HUES6 (cell line): Measurements from ENCODE around the gene MYCN.
"Not testable (repeated sequence)": the region's sequence is repeated elsewhere in the genome, so short reads cannot be mapped to it uniquely, and the experiment has no call there.

ENCODE experiments used
- H3K27ac ChIP-seq: 2 replicates; pipeline ENCODE4 v1.7.0; 2013; ENCODE audit warnings: low read depth, mild to moderate bottlenecking, low read length, inconsistent platforms
- H3K27me3 ChIP-seq: 2 replicates; pipeline ENCODE4 v1.6.1; 2013; ENCODE audit warnings: low read length; ENCODE audit not compliant: control insufficient read depth, insufficient read depth
- H3K36me3 ChIP-seq: 2 replicates; pipeline ENCODE4 v1.6.1; 2013; ENCODE audit warnings: low read length; ENCODE audit not compliant: control insufficient read depth, insufficient read depth
- H3K4me1 ChIP-seq: 2 replicates; pipeline ENCODE4 v1.6.1; 2013; ENCODE audit warnings: low read length; ENCODE audit not compliant: control insufficient read depth, insufficient read depth
- H3K4me3 ChIP-seq: 2 replicates; pipeline ENCODE4 v1.5.1; 2013; ENCODE audit warnings: low read depth, low read length
- H3K9ac ChIP-seq: one replicate; pipeline ENCODE4 v1.6.1; 2013; ENCODE audit warnings: mild to moderate bottlenecking, low read length
- H3K9me3 ChIP-seq: 2 replicates; pipeline ENCODE4 v1.6.1; 2013; ENCODE audit warnings: low read depth, low read length; ENCODE audit not compliant: control insufficient read depth, insufficient read depth

Gene MYCN

DNA sequence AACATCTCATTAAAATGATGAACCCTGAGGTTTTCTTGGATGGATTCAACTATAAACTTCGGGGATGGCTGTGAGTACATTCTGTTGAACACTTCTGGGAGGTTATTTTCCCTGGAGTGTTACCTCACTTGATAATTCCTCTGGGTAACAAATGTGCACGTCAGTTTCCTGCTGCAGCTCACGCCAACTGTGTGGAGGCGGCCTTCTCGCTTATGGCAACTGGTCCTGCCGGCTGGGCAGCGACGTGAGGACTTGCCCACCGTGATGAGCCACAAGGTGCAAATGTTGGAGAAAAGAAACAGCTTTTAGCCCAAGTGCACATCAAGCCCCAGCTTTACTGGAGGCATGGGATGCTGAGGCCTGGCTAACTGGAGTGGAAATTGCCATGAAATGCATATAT is 15.9 kb downstream of the MYCN start:
- Histone ChIP-seq H3K36me3 (no peaks in the 10 kb centered on the region), H3K9me3 (no peaks in the 10 kb centered on the region), H3K27me3 (no peaks in the 10 kb centered on the region), H3K4me3 (no peak overlapping the region), H3K9ac (no peak overlapping the region), H3K4me1 (peaks cover 31% of the 10 kb centered on the region), H3K27ac (no peak overlapping the region)

DNA sequence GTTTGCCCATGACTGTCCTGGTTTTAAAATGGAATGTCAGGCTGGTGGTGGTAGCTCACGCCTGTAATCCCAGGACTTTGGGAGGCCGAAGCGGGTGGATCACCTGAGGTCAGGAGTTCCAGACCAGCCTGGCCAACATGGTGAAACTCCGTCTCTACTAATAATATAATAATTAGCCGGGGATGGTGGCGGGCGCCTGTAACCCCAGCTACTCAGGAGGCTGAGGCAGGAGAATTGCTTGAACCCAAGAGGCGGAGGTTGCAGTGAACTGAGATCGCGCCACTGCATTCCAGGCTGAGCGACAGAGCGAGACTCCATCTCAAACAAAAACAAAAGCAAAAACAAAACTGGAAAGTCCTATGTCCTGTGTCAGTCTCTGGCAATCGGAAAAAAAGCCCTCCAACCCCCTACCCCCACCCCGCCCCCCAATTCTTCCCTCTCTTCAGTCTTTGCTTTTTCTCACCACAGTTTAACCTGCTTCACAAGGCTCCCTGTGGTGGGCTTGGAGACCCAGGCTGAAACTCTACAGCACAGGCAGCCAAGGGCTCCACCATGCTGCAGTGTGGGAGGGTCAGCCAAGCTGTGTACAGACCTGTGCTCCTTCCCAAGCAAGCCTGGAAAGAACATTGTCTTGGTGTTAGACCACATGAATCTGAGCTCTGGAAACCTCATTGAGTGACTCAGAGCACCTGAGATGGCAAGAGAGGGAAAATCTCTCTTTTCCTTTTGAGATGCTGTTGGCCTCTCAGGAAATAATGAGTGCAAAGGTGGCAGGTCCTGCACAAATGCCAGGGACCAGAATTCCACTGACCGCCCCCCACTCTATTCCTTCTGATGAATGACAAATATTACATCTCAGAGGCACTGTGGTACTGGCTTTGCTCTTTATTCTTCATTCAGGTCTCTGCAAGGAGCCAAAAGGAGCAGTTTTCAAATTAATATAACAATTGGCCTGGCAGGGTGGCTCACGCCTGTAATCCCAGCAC is 16.7 kb downstream of the MYCN start:
- Histone ChIP-seq H3K36me3 (no peaks in the 10 kb centered on the region), H3K27me3 (no peaks in the 10 kb centered on the region), H3K4me1 (peaks cover 31% of the 10 kb centered on the region), H3K9ac (no peak overlapping the region), H3K9me3 (no peaks in the 10 kb centered on the region), H3K27ac (peak overlapping the region; percentile 78), H3K4me3 (no peak overlapping the region)

- peak overlapping the region; percentile 78 for H3K27ac ChIP-seq
- H3K36me3 ChIP-seq = no peaks in the 10 kb centered on the region
- H3K27me3 ChIP-seq = no peaks in the 10 kb centered on the region
- H3K9me3 ChIP-seq = no peaks in the 10 kb centered on the region
- H3K4me3 ChIP-seq = no peak overlapping the region
- H3K9ac ChIP-seq = peak overlapping the region; percentile 35
- H3K4me1 ChIP-seq = peaks cover 31% of the 10 kb centered on the region
These were observed 17.7 kb downstream of the MYCN start for GRCh38 chr2:15957881-15958713.

DNA sequence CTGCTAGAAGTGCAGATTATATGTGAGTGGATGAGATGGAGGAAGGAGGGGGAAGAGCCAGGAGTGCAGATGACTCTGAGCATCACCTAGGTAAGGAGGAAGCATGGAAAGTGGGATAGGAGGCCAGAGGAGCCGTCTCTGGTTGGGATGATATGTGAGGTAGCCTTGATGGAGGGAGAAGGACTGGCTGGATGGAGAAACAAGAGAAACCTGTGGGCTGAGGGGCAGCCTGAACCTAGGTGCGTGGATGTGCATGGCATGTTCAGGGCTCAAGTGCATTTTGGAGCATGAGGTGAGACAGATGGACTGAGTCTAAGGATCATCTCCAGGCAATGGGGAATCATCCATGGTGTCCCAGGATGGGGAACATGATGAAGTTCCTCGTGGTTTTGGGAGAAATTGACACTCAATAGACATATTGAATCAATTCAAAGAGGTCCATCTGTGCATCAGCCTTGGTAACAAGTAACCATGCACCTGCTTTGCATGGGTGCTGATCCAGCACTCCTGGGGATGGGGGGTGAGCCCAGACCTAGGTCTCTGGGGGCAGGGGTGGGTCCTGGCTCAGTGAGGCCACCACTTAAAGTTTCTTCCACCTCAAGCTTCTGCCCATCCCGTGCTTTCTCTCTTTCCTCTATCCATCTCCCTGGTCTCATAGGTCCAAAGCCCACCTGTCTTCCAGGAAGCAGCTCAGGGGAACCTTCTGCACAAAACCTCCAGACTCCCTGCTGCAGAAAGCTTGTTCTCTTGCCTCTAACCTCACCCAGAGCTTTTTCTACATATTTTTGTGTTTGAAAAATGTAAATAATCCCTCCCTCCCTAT is 19.2 kb downstream of the MYCN start:
- no peak overlapping the region for H3K9ac ChIP-seq
- no peak overlapping the region for H3K4me3 ChIP-seq
- H3K36me3 ChIP-seq = no peaks in the 10 kb centered on the region
- peaks cover 25% of the 10 kb centered on the region for H3K4me1 ChIP-seq
- no peaks in the 10 kb centered on the region for H3K27me3 ChIP-seq
- H3K9me3 ChIP-seq = no peaks in the 10 kb centered on the region
- H3K27ac ChIP-seq = no peak overlapping the region

- H3K27me3 ChIP-seq, H3K9me3 ChIP-seq, H3K27ac ChIP-seq, H3K36me3 ChIP-seq, H3K4me3 ChIP-seq, H3K9ac ChIP-seq: not testable (repeated sequence)
- H3K4me1 ChIP-seq = peaks cover 25% of the 10 kb centered on the region
These were observed 19.8 kb downstream of the MYCN start for GRCh38 chr2:15960154-15960520.

DNA sequence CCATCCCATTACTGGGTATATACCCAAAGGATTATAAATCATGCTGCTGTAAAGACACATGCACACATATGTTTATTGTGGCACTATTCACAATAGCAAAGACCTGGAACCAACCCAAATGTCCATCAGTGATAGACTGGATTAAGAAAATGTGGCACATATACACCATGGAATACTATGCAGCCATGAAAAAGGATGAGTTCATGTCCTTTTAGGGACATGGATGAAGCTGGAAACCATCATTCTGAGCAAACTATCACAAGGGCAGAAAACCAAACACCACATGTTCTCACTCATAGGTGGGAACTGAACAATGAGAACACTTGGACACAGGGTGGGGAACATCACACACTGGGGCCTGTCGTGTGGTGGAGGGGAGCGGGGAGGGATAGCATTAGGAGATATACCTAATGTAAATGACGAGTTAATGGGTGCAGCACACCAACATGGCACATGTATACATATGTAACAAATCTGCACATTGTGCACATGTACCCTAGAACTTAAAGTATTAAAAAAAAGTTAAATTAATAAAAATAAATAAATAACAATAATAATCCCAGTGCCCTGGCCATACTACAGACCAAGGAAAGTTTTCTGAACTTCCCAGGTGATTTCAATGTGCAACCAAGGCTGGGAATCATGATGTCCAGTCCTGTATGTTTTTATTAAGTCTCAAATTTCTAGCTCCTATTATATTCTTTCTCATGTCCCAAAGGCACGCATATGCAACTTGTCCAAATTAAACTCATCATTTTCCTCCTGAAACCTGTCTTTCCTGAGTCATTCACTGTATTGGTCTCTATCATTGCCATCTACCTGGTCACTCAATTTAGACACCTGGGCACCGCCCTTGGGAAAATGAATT is 23.0 kb downstream of the MYCN start:
- H3K36me3 ChIP-seq, H3K4me3 ChIP-seq, H3K9ac ChIP-seq, H3K27me3 ChIP-seq, H3K27ac ChIP-seq, H3K9me3 ChIP-seq: not testable (repeated sequence)
- H3K4me1 ChIP-seq = peaks cover 23% of the 10 kb centered on the region

DNA sequence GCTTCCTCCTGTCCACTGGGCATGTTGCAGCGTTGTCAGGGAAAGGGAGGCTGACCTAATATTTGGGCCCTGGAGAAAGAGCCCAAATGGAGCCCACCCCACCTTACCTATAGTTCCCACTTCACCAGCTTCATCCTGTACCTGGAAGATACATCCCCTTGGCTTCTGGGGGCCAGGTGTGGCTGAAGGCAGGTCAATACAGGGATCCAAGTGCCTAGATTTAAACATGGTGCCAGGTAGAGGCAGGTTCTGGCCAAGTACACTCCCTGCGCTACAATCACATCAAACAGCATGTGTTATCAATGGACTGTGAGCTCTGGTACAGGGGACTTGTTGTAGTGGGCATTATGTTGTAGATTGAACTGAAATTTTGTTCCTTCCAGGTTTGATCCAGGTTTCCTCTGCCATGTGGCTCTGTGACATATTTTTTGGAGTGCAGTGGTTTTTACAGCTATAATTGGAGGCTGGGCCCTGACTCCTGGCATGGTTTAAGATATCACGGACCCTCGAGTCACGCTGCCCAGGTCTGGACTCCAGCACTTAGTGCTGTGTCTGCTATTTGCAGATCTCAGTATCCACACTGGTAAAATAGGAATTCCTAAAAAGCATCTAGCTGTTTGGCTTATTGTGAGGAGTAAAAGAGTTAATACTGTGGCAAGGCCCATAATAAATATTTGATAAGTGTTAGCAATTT is 23.8 kb downstream of the MYCN start:
- no peaks in the 10 kb centered on the region for H3K36me3 ChIP-seq
- H3K27ac ChIP-seq = no peak overlapping the region
- no peaks in the 10 kb centered on the region for H3K27me3 ChIP-seq
- no peak overlapping the region for H3K9ac ChIP-seq
- H3K9me3 ChIP-seq = no peaks in the 10 kb centered on the region
- peaks cover 18% of the 10 kb centered on the region for H3K4me1 ChIP-seq
- H3K4me3 ChIP-seq = no peak overlapping the region

DNA sequence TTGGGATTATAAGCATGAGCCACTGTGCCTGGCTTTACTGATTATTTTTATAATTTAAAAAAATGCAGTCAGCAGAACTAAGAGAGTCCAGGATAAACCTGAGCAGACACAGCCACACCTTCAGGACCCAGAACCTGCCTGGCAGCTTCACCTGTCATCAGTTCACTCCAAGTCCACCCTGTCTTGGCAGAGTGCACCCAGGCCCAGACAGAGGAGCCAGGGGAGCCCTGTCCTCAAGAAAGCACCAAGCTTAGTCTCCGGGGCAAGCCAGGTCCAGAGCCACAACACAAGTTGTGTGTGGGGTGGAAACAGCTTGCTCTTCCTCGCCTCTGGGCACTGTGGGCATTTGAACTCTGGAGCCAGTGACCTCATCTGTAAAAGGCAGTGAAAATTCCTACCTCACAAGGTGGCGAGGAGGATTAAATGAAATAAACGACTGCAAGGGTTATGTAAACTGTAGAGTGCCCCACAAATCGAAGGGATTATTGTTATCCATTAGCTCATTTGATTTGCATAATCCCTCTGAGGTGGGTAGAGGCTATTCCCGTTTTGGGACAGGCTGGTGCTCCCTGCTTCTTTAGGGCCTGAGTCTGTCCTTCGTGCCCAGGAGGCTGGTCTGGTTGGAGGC is 24.7 kb downstream of the MYCN start:
- Histone ChIP-seq H3K4me3 (no peak overlapping the region), H3K4me1 (peaks cover 14% of the 10 kb centered on the region), H3K27me3 (no peaks in the 10 kb centered on the region), H3K9me3 (no peaks in the 10 kb centered on the region), H3K9ac (no peak overlapping the region), H3K36me3 (no peaks in the 10 kb centered on the region), H3K27ac (no peak overlapping the region)

DNA sequence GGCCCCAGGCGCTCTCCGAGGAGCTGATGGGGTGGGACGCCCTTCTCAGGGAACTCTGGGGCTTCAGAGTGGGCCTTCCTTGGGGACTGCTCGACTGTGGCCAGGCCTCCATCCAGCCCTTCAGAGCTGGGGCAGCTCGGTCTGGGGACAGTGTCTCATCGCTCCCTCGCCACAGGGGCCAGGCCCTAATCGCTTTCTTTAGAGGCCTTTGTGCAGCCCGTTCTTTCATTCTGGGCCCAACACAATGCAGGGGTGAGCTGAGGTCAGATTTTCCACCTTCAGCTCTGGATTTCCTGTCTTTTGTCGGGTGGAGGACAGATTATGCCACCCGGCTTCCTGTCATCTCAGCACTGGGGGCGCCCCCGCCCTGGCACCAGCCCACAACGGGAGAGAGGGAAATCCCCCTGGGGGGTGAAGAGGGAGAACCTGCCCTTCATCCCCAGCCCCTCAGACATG is 25.2 kb downstream of the MYCN start:
- H3K27me3 ChIP-seq = no peaks in the 10 kb centered on the region
- no peak overlapping the region for H3K27ac ChIP-seq
- no peak overlapping the region for H3K9ac ChIP-seq
- H3K4me1 ChIP-seq = peaks cover 14% of the 10 kb centered on the region
- H3K9me3 ChIP-seq = no peaks in the 10 kb centered on the region
- H3K4me3 ChIP-seq = no peak overlapping the region
- no peaks in the 10 kb centered on the region for H3K36me3 ChIP-seq
